H9 (cell line): ENCODE measurements around the gene PIP5K1C. TPM values are rescaled to one million over a fixed set of nuclear protein-coding genes. Genes with fewer than 3 reads are reported as not detected.

Experiments used
- DNase-seq: peaks from one replicate; pipeline ENCODE4 v3.0.0-alpha.2; 2017
- H2AFZ ChIP-seq: one replicate; pipeline ENCODE4 v1.6.1; 2013; ENCODE audit warnings: mild to moderate bottlenecking, low read length, control low read depth, moderate library complexity
- H2AK5ac ChIP-seq: 2 replicates; pipeline ENCODE4 v1.6.1; 2013; ENCODE audit warnings: low read length, control low read depth, mixed read lengths; ENCODE audit not compliant: insufficient read length
- H2BK120ac ChIP-seq: one replicate; pipeline ENCODE4 v1.6.1; 2013; ENCODE audit warnings: low read depth, mild to moderate bottlenecking, low read length, control low read depth, inconsistent platforms; ENCODE audit not compliant: poor library complexity, severe bottlenecking
- H2BK12ac ChIP-seq: 2 replicates; pipeline ENCODE4 v1.6.1; 2013; ENCODE audit warnings: low read length, control low read depth, mixed read lengths, low read depth; ENCODE audit not compliant: insufficient read length
- H2BK15ac ChIP-seq: 2 replicates; pipeline ENCODE4 v1.6.1; 2013; ENCODE audit warnings: low read depth, low read length, control low read depth
- H2BK20ac ChIP-seq: one replicate; pipeline ENCODE4 v1.6.1; 2013; ENCODE audit warnings: low read depth, mild to moderate bottlenecking, low read length, control low read depth, inconsistent platforms; ENCODE audit not compliant: poor library complexity, severe bottlenecking
- H2BK5ac ChIP-seq: 2 replicates; pipeline ENCODE4 v1.6.1; 2013; ENCODE audit warnings: low read length, control low read depth, mixed read lengths; ENCODE audit not compliant: insufficient read length
- H3K14ac ChIP-seq: 2 replicates; pipeline ENCODE4 v1.6.1; 2013; ENCODE audit warnings: low read length, control low read depth; ENCODE audit not compliant: insufficient read depth
- H3K18ac ChIP-seq: 2 replicates; pipeline ENCODE4 v1.6.1; 2013; ENCODE audit warnings: low read depth, mild to moderate bottlenecking, mixed read lengths, low read length, control low read depth; ENCODE audit not compliant: insufficient read length
- H3K23ac ChIP-seq: 2 replicates; pipeline ENCODE4 v1.6.1; 2013; ENCODE audit warnings: low read length, control low read depth, mixed read lengths, low read depth; ENCODE audit not compliant: insufficient read length
- H3K23me2 ChIP-seq: 2 replicates; pipeline ENCODE4 v1.6.1; 2013; ENCODE audit warnings: low read depth, mild to moderate bottlenecking, mixed read lengths, low read length, control low read depth; ENCODE audit not compliant: insufficient read length, poor library complexity, severe bottlenecking
- H3K27ac ChIP-seq: 2 replicates; pipeline ENCODE4 v1.5.1; 2013; ENCODE audit warnings: low read length, control low read depth, mixed read lengths, low read depth; ENCODE audit not compliant: insufficient read length
- H3K27me3 ChIP-seq: 2 replicates; pipeline ENCODE4 v1.6.1; 2013; ENCODE audit warnings: low read length, control low read depth, inconsistent platforms; ENCODE audit not compliant: insufficient read depth
- H3K4ac ChIP-seq: 2 replicates; pipeline ENCODE4 v1.6.1; 2013; ENCODE audit warnings: low read depth, mild to moderate bottlenecking, control low read depth, inconsistent platforms, low read length, moderate library complexity
- H3K4me1 ChIP-seq: 2 replicates; pipeline ENCODE4 v1.6.1; 2013; ENCODE audit warnings: low read length, control low read depth, inconsistent platforms; ENCODE audit not compliant: insufficient read depth
- H3K4me2 ChIP-seq: 2 replicates; pipeline ENCODE4 v1.6.1; 2013; ENCODE audit warnings: low read length, control low read depth, mixed read lengths; ENCODE audit not compliant: insufficient read length, insufficient read depth
- H3K56ac ChIP-seq: 2 replicates; pipeline ENCODE4 v1.6.1; 2013; ENCODE audit warnings: low read depth, mild to moderate bottlenecking, mixed read lengths, low read length, control low read depth; ENCODE audit not compliant: insufficient read length
- H3K79me1 ChIP-seq: 2 replicates; pipeline ENCODE4 v1.6.1; 2013; ENCODE audit warnings: low read depth, mild to moderate bottlenecking, moderate library complexity, low read length, control low read depth, inconsistent platforms; ENCODE audit not compliant: insufficient read depth, poor library complexity, severe bottlenecking
- H3K79me2 ChIP-seq: 2 replicates; pipeline ENCODE4 v1.6.1; 2013; ENCODE audit warnings: low read length, control low read depth, inconsistent platforms; ENCODE audit not compliant: insufficient read depth
- H3K9ac ChIP-seq: 2 replicates; pipeline ENCODE4 v1.6.1; 2013; ENCODE audit warnings: low read length, control low read depth, mixed read lengths; ENCODE audit not compliant: insufficient read length; ENCODE audit errors: extremely low read depth
- H3K9me3 ChIP-seq: one replicate; pipeline ENCODE4 v1.6.1; 2013; ENCODE audit warnings: low read depth, low read length, inconsistent platforms; ENCODE audit not compliant: control insufficient read depth
- H3T11ph ChIP-seq: one replicate; pipeline ENCODE4 v1.6.1; 2013; ENCODE audit warnings: mild to moderate bottlenecking, low read length, control low read depth, inconsistent platforms
- H4K20me1 ChIP-seq: one replicate; pipeline ENCODE4 v1.6.1; 2013; ENCODE audit not compliant: control insufficient read depth, insufficient read length, insufficient read depth
- H4K5ac ChIP-seq: 2 replicates; pipeline ENCODE4 v1.6.1; 2013; ENCODE audit warnings: low read depth, mild to moderate bottlenecking, mixed read lengths, low read length, control low read depth; ENCODE audit not compliant: insufficient read length
- H4K8ac ChIP-seq: replicated peaks from 2 replicates; pipeline ENCODE4 v1.6.1; 2013; ENCODE audit warnings: low read length, control low read depth, mixed read lengths, low read depth; ENCODE audit not compliant: insufficient read length
- H4K91ac ChIP-seq: 2 replicates; pipeline ENCODE4 v1.6.1; 2013; ENCODE audit warnings: low read depth, mild to moderate bottlenecking, moderate library complexity, mixed read lengths, low read length, control low read depth; ENCODE audit not compliant: insufficient read length
- H3K27ac Mint-ChIP-seq, 3 experiments: 2 replicates in 2 of 3; 3 replicates in 1 of 3; pipeline ENCODE4 v1.8.0; 2020 to 2021; ENCODE audit warnings: mixed read lengths in 3 of 3, mild to moderate bottlenecking in 1 of 3, moderate library complexity in 1 of 3
- H3K27me3 Mint-ChIP-seq: 2 replicates; pipeline ENCODE4 v1.8.0; 2021; ENCODE audit warnings: low read depth, mild to moderate bottlenecking, moderate library complexity, mixed read lengths
- H3K36me3 Mint-ChIP-seq, 3 experiments: 2 replicates in 2 of 3; 3 replicates in 1 of 3; pipeline ENCODE4 v1.8.0; 2020 to 2021; ENCODE audit warnings: low read depth in 3 of 3, mixed read lengths in 3 of 3; ENCODE audit not compliant: insufficient read depth in 1 of 3
- H3K4me1 Mint-ChIP-seq, 2 experiments: 2 replicates each; pipeline ENCODE4 v1.8.0; 2020; ENCODE audit warnings: mixed read lengths in 2 of 2
- H3K4me3 Mint-ChIP-seq, 2 experiments: 2 replicates in 1 of 2; 3 replicates in 1 of 2; pipeline ENCODE4 v1.8.0; 2020 to 2021; ENCODE audit warnings: mild to moderate bottlenecking in 2 of 2, mixed read lengths in 2 of 2, moderate library complexity in 1 of 2
- H3K9me3 Mint-ChIP-seq, 2 experiments: 2 replicates in 1 of 2; 3 replicates in 1 of 2; pipeline ENCODE4 v1.8.0; 2020; ENCODE audit warnings: mild to moderate bottlenecking in 2 of 2, mixed read lengths in 2 of 2, moderate library complexity in 1 of 2
- CTCF ChIP-seq: fragments of 200-600 bp; sonication (generic); conservative IDR thresholded peaks from 3 replicates; pipeline ENCODE4 v1.8.0; 2021; ENCODE audit warnings: antibody characterized with exemption, mild to moderate bottlenecking
- WGBS: extraction: QIAGEN DNeasy Blood & Tissue Kit; methylation state at CpG from one replicate; pipeline ENCODE4 v1.1.7; 2013; ENCODE audit warnings: missing lambda C conversion rate, low lambda C conversion rate, mixed read lengths; ENCODE audit not compliant: insufficient read length; ENCODE audit errors: extremely low coverage; 5-methylcytosine and 5-hydroxymethylcytosine counted together
- total RNA-seq: library from RNA; stranded (reverse); gene quantifications from 2 replicates; pipeline ENCODE4 v1.2.1, GENCODE V29; 2021

The PIP5K1C gene
- total RNA-seq, 1 experiment from 2014 or later = 41.7 TPM

GRCh38 chr19:3734310-3734600 lies 34.0 kb upstream of the PIP5K1C start:
- Histone ChIP-seq H3K9ac (no peak overlapping the region), H2BK120ac (no peak overlapping the region), H4K91ac (no peak overlapping the region), H3K23me2 (no peaks in the 10 kb centered on the region), H3K79me2 (no peaks in the 10 kb centered on the region), H2AFZ (no peak overlapping the region), H2BK20ac (no peak overlapping the region), H2AK5ac (no peak overlapping the region), H3T11ph (no peak overlapping the region), H3K4me1 (no peaks in the 10 kb centered on the region), H3K18ac (no peak overlapping the region), H2BK5ac (no peak overlapping the region), H3K4me2 (no peak overlapping the region), H3K9me3 (no peaks in the 10 kb centered on the region), H4K8ac (no peak overlapping the region), H3K27me3 (no peaks in the 10 kb centered on the region), H3K79me1 (no peaks in the 10 kb centered on the region), H3K14ac (no peak overlapping the region), H3K4ac (no peak overlapping the region), H3K56ac (no peak overlapping the region), H4K5ac (no peak overlapping the region), H4K20me1 (no peaks in the 10 kb centered on the region), H2BK15ac (no peak overlapping the region), H3K27ac (no peak overlapping the region), H3K23ac (no peak overlapping the region), H2BK12ac (no peak overlapping the region)
- Mint-ChIP-seq H3K4me1 (peaks cover 4 to 6% of the 10 kb centered on the region in 2 experiments), H3K9me3 (no peaks in the 10 kb centered on the region), H3K36me3 (peaks cover 0 to 51% (median 18%) of the 10 kb centered on the region in 3 experiments; a peak in 5 of 7 replicates), H3K4me3 (no peak overlapping the region), H3K27me3 (no peaks in the 10 kb centered on the region; the same call in 1 of the 2 replicates), H3K27ac (no peak overlapping the region)
- no CpG with 5 or more reads among the region's 14 CpGs for WGBS
- no peak for TF ChIP-seq CTCF
- DNase-seq = no peak
